ENCODE results near the gene TACC3. TPM values are rescaled to one million over a fixed set of nuclear protein-coding genes. Genes with fewer than 3 reads are reported as not detected.

TACC3 gene
- total RNA-seq, 4 donors from 2014 or later: 4.6 to 15.6 (median 7.3) TPM

DNA sequence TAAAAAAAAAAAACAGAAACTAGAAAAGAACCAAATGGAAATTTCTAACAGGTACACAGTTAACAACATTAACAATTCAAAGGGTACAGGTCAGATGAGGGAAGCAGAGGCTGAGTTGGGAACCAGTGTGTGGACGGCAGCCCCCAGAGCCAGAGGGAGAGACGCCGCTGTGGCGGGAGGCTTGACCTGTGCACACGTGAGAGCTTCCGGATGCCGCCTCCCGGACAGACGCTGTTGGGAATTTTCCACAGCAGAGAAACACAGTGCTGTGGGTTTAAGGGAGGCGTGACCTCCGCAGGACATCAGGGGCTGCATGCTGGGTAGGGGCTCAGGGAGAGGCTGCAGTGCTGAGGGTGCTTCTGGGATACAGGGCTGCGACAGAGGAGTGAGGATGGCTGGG lies 22.2 kb downstream of the TACC3 start:
- no peak for DNase-seq
- no peaks in the 10 kb centered on the region for H3K27me3 ChIP-seq
- TF ChIP-seq POLR2A (IDR thresholded peaks at IDR 0.05) (no peak), CTCF (IDR thresholded peaks at IDR 0.05) (no peak)
- no peaks in the 10 kb centered on the region for H3K4me1 ChIP-seq
- no peaks in the 10 kb centered on the region for H3K9me3 ChIP-seq
- intact Hi-C loops (cut with DNase I; ENCODE audit: low total_unique reads): no loop called here
- H3K4me3 ChIP-seq: no peak overlapping the region
- H3K36me3 ChIP-seq: no peaks in the 10 kb centered on the region
- no peak overlapping the region for H3K27ac ChIP-seq

GRCh38 chr4:1743975-1744374 lies 22.7 kb downstream of the TACC3 start:
- no peak overlapping the region for H3K4me3 ChIP-seq
- TF ChIP-seq CTCF (IDR thresholded peaks at IDR 0.05) (no peak), POLR2A (IDR thresholded peaks at IDR 0.05) (no peak)
- no peaks in the 10 kb centered on the region for H3K36me3 ChIP-seq
- H3K27me3 ChIP-seq: no peaks in the 10 kb centered on the region
- intact Hi-C loops (cut with DNase I; ENCODE audit: low total_unique reads): no loop called here
- H3K27ac ChIP-seq: no peak overlapping the region
- H3K9me3 ChIP-seq: no peaks in the 10 kb centered on the region
- H3K4me1 ChIP-seq: no peaks in the 10 kb centered on the region
- DNase-seq: no peak

DNA sequence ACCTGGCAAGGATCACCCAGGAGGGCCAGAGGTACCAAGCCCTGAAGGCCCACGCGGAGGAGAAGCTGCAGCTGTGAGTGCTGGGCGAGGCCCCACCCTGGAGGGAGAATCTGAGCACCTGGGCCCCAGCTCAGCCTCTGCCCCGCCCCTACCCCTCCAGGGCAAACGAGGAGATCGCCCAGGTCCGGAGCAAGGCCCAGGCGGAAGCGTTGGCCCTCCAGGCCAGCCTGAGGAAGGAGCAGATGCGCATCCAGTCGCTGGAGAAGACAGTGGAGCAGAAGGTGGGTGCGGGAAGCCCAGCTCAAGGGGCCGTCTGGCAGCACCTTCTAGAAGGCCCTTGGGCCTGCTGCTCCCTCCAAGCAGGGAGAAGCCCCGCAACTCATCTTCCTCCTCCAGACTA lies 23.2 kb downstream of the TACC3 start:
- H3K27ac ChIP-seq: no peak overlapping the region
- H3K27me3 ChIP-seq: no peaks in the 10 kb centered on the region
- H3K4me1 ChIP-seq: no peaks in the 10 kb centered on the region
- H3K9me3 ChIP-seq: no peaks in the 10 kb centered on the region
- DNase-seq: no peak
- TF ChIP-seq POLR2A (IDR thresholded peaks at IDR 0.05) (no peak), CTCF (IDR thresholded peaks at IDR 0.05) (no peak)
- H3K36me3 ChIP-seq: no peaks in the 10 kb centered on the region
- intact Hi-C loops (cut with DNase I; ENCODE audit: low total_unique reads): no loop called here
- H3K4me3 ChIP-seq: no peak overlapping the region

GRCh38 chr4:1745165-1745564 lies 23.8 kb downstream of the TACC3 start:
- intact Hi-C loops (cut with DNase I; ENCODE audit: low total_unique reads): loop anchor here (5.0 kb wide), 1 partner anchor 152 kb away; no protein-coding TSS in a partner anchor

DNA sequence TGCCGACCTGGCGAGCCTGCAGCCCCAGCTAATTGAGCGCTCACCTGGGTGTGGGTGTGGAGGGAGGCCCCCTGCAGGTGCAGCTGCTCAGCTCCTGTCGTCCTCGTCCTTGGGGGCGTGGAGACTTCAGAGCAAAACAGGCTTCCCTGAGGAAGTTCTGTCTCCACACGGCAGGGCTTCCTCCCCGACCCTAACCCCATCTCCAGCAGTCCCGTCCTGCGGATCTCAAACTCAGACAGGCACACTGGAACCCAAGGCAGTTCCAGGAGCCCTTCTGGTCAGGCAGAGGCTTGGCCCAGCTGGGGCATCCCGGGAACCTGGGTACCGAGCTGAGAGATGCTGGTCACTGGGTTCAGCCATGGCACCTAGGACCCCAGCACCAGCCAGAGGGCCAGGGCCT lies 24.4 kb downstream of the TACC3 start:
- no peaks in the 10 kb centered on the region for H3K4me1 ChIP-seq
- H3K4me3 ChIP-seq: no peak overlapping the region
- H3K27me3 ChIP-seq: no peaks in the 10 kb centered on the region
- no peak for DNase-seq
- H3K9me3 ChIP-seq: no peaks in the 10 kb centered on the region
- H3K36me3 ChIP-seq: no peaks in the 10 kb centered on the region
- intact Hi-C loops (cut with DNase I; ENCODE audit: low total_unique reads): loop anchor here (5.0 kb wide), 1 partner anchor 152 kb away; no protein-coding TSS in a partner anchor
- TF ChIP-seq CTCF (IDR thresholded peaks at IDR 0.05) (no peak), POLR2A (IDR thresholded peaks at IDR 0.05) (no peak)
- no peak overlapping the region for H3K27ac ChIP-seq

More at GRCh38 chr4:1745165-1745564, 23.8 kb downstream of the TACC3 start:
- no peak for TF ChIP-seq POLR2A (IDR thresholded peaks at IDR 0.05)
- TF ChIP-seq CTCF (IDR thresholded peaks at IDR 0.05): no peak
- Histone ChIP-seq H3K4me3 (no peak overlapping the region), H3K36me3 (no peaks in the 10 kb centered on the region), H3K27ac (no peak overlapping the region), H3K9me3 (no peaks in the 10 kb centered on the region), H3K27me3 (no peaks in the 10 kb centered on the region), H3K4me1 (no peaks in the 10 kb centered on the region)
- DNase-seq: no peak

Data from uterus (tissue), 4 donors.